Glutamatergic neuron (in vitro differentiated cells): Measurements from ENCODE around the gene SETDB1. TPM values are rescaled to one million over a fixed set of nuclear protein-coding genes. Genes with fewer than 3 reads are reported as not detected.

Experiments
- DNase-seq: peaks from one replicate; pipeline ENCODE4 v3.0.0; 2022
- H3K27ac Mint-ChIP-seq: one replicate; pipeline ENCODE4 v1.8.0; 2020; ENCODE audit warnings: mild to moderate bottlenecking, mixed read lengths, inconsistent platforms; ENCODE audit not compliant: unreplicated experiment
- H3K27me3 Mint-ChIP-seq: one replicate; pipeline ENCODE4 v1.8.0; 2020; ENCODE audit warnings: mild to moderate bottlenecking, moderate library complexity, mixed read lengths, inconsistent platforms; ENCODE audit not compliant: unreplicated experiment
- H3K36me3 Mint-ChIP-seq: one replicate; pipeline ENCODE4 v1.8.0; 2020; ENCODE audit warnings: mild to moderate bottlenecking, mixed read lengths, inconsistent platforms; ENCODE audit not compliant: unreplicated experiment
- H3K4me1 Mint-ChIP-seq: one replicate; pipeline ENCODE4 v1.8.0; 2020; ENCODE audit warnings: mild to moderate bottlenecking, low read depth, mixed read lengths, inconsistent platforms; ENCODE audit not compliant: unreplicated experiment
- H3K4me3 Mint-ChIP-seq: one replicate; pipeline ENCODE4 v1.8.0; 2020; ENCODE audit warnings: mild to moderate bottlenecking, mixed read lengths, inconsistent platforms; ENCODE audit not compliant: unreplicated experiment
- H3K9me3 Mint-ChIP-seq: one replicate; pipeline ENCODE4 v1.8.0; 2020; ENCODE audit warnings: mild to moderate bottlenecking, moderate library complexity, mixed read lengths, inconsistent platforms; ENCODE audit not compliant: unreplicated experiment
- CTCF ChIP-seq: fragments of 200-600 bp; sonication (generic); IDR thresholded peaks from one replicate; pipeline ENCODE4 v1.5.0; 2021; ENCODE audit not compliant: partially characterized antibody, unreplicated experiment
- total RNA-seq: library from RNA; stranded (reverse); fragmentation: NEBNext Ultra II Directional; extraction: Animal tissue kit (Norgen Biotek cat#: 25700); gene quantifications from one replicate; pipeline ENCODE4 v1.2.1, GENCODE V29; 2021; ENCODE audit not compliant: unreplicated experiment

SETDB1 gene
- total RNA-seq, 1 donor from 2014 or later = 57.0 TPM

- Mint-ChIP-seq H3K4me3 (no peak overlapping the region), H3K36me3 (peaks cover 8% of the 10 kb centered on the region), H3K4me1 (no peaks in the 10 kb centered on the region), H3K27me3 (no peaks in the 10 kb centered on the region), H3K27ac (no peak overlapping the region), H3K9me3 (peaks cover 2% of the 10 kb centered on the region)
- no peak for TF ChIP-seq CTCF
- DNase-seq = no peak
Measured at GRCh38 chr1:150931773-150932172, 5.6 kb downstream of the SETDB1 start.

GRCh38 chr1:150944856-150945255 is 18.7 kb downstream of the SETDB1 start:
- DNase-seq = no peak
- no peak for TF ChIP-seq CTCF
- Mint-ChIP-seq H3K4me1 (no peaks in the 10 kb centered on the region), H3K9me3 (no peaks in the 10 kb centered on the region), H3K27ac (no peak overlapping the region), H3K27me3 (no peaks in the 10 kb centered on the region), H3K4me3 (no peak overlapping the region), H3K36me3 (peaks cover 5% of the 10 kb centered on the region)

- Mint-ChIP-seq H3K27me3 (no peaks in the 10 kb centered on the region), H3K36me3 (peaks cover 5% of the 10 kb centered on the region)
Measured at GRCh38 chr1:150954708-150955107, 28.5 kb downstream of the SETDB1 start.

GRCh38 chr1:150955280-150955679 is 29.1 kb downstream of the SETDB1 start:
- H3K27me3 Mint-ChIP-seq = no peaks in the 10 kb centered on the region
- peaks cover 5% of the 10 kb centered on the region for H3K36me3 Mint-ChIP-seq
- no peak for DNase-seq
- no peaks in the 10 kb centered on the region for H3K9me3 Mint-ChIP-seq
- H3K4me1 Mint-ChIP-seq = no peaks in the 10 kb centered on the region
- no peak for TF ChIP-seq CTCF
- no peak overlapping the region for H3K27ac Mint-ChIP-seq
- H3K4me3 Mint-ChIP-seq = no peak overlapping the region

More at GRCh38 chr1:150954708-150955107, 28.5 kb downstream of the SETDB1 start:
- Mint-ChIP-seq H3K9me3 (no peaks in the 10 kb centered on the region), H3K4me3 (no peak overlapping the region), H3K4me1 (no peaks in the 10 kb centered on the region), H3K27ac (no peak overlapping the region)
- no peak for TF ChIP-seq CTCF
- no peak for DNase-seq

- Mint-ChIP-seq H3K36me3 (no peaks in the 10 kb centered on the region), H3K27me3 (no peaks in the 10 kb centered on the region), H3K9me3 (no peaks in the 10 kb centered on the region), H3K27ac (no peak overlapping the region), H3K4me3 (no peak overlapping the region), H3K4me1 (no peaks in the 10 kb centered on the region)
- TF ChIP-seq CTCF = no peak
- DNase-seq = no peak
Measured at GRCh38 chr1:150957666-150958065, 31.5 kb downstream of the SETDB1 start.
